ENCODE measurements around the gene SEPTIN14.
"Not testable (repeated sequence)": the region's sequence is repeated elsewhere in the genome, so short reads cannot be mapped to it uniquely, and the experiment has no call there.

Gene SEPTIN14

DNA sequence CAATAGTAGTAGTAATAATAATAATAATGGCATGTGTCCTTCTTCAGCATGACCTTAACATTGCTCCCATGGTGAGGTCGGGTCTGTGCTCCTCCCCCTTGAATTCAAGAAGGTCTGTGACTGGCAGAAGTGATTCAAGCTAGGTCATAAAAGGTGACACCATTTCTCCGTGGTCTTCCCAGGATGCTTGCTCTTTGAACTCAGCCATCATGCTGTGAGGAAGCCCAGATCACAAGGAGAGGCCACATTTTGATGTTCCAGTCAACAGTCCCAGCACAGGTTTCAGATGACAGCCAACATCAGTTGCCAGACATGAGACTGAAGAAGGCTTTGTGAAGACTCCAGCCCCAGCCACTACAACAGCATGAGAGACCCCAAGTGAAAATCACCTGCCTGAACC is 83.9 kb downstream of the SEPTIN14 start:
- no peak for DNase-seq

DNA sequence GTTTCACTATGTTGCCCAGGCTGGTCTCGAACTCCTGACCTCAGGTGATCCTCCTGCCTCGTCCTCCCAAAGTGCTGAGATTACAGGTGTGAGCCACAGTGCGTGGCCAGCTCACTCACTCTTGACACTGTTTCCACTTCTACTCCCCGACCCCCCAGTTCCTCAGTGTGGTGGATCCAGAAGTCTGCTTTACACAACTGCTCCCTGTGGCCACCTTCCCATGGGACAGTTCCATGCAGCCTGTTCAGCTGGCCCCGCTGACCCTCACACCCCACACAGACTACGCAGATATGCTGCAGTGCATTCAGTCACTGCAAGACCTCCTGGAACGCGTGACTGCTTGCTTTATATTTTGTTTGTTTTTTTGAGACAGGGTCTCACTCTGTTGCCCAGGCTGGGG is 86.4 kb downstream of the SEPTIN14 start:
- no peak for DNase-seq

DNA sequence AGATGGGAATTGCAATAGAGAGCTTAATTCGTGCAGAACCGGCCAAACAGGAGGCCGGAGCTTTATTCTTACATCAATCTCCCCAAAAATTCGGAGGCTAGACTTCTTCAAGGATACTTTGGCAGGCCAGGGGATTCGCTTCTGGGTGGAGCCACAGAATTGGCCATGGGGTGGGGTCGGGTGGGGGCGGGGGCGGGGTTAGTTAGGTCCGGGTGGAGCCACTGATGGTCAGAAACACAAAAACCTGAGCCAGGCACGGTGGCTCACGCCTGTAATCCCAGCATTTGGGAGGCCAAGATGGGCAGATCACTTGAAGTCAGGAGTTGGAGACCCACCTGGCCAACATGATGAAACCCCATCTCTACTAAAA is 87.5 kb downstream of the SEPTIN14 start:
- DNase-seq, result no peak

DNA sequence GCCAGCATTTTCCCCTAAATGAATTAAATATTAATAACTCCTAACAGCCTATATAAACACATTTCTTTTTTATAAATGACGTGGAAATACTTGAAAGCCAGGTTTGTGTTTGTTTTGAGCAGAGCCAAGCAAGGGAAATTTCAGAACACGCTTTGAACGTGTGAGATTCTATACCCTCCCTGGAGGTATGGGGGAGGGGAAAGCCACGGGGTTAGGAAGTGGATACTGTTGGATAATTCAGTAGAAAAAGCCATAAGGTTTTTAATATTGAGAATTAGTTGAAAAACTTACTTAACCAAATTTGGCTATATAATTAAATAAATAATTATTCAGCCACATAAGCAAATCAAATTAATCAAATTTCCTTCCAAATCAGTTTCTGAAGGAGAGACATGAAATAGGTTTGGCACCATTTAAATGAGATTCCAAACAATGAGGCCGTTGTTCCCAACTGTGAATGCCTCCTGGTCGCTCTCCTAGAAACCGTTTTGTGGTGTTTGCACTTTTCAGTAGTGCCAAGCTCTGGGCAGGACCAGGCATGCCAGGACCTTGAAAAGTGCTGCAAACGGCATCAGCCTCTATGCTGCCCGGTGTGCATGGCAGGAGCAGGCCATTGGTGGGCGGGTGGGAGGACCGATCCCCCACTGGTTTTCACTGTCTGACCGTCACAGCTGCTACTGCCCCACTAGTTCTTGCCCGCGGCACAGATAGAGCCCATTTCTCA is 88.1 kb downstream of the SEPTIN14 start:
- DNase-seq, result no peak

DNA sequence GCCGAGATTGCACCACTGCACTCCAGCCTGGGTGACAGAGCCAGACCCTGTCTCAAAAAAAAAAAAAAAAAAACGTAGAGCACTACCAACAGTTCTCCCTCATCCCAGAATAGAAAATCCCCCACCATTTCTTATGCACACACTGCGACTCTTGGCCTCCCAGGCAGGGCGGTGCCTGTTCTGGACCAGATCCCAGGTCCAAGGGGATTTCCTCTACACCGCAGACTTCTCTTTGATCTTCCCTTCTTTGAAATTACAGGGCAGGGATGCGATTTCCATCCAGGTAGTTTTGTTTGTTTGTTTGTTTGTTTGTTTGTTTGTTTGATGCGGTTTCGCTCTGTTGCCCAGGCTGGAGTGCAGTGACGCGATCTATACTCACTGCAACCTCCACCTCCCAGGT is 91.8 kb downstream of the SEPTIN14 start:
- DNase-seq, result no peak

- DNase-seq, result not testable (repeated sequence)
These were observed 109.2 kb downstream of the SEPTIN14 start for GRCh38 chr7:55753274-55753862.

DNA sequence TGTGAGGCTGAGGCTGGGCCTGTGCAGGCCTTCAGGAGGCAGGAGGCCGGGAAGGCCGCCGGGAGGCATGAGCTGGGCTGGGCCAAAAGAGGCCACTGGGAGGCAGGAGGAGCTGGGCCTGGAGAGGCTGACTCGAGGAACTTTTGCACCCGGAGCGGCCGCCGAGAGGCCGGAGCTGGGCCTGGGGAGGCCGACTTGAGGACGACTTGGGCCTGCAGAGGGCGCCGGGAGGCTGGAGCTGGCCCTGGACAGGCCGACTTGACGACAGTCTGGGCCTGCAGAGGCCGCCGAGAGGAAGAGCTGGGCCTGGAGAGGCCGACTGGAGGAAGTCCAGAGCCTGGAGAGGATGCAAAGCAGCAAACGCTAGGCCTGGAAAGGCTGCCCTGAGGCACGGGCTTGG is 117.8 kb downstream of the SEPTIN14 start:
- DNase-seq, result not testable (repeated sequence)

Data from activated CD8-positive, alpha-beta memory T cell treated with anti-CD3 and anti-CD28 coated beads, Interleukin-2, amount 50 U/mL, for 48 hours (primary cell).